Transverse colon (tissue), 4 donors: ENCODE results near the gene MAK.

Experiments
- POLR2A ChIP-seq: fragments of 450-650 bp; IDR thresholded peaks from one replicate; pipeline ENCODE4 v1.6.1; 2016; ENCODE audit warnings: antibody characterized with exemption, mild to moderate bottlenecking, moderate library complexity
- POLR2AphosphoS5 ChIP-seq, 3 donors: sonication (generic); formaldehyde crosslinking; IDR thresholded peaks; one replicate each; pipeline ENCODE4 v1.6.1; 2016; ENCODE audit warnings: antibody characterized with exemption in 3 of 3
- TF ChIP-seq, protein P1 (sequence below), 5 experiments: fragments of 200-600 bp in 3 of 5; fragments of 450-650 bp in 2 of 5; sonication (generic) in 3 of 5; IDR thresholded peaks; 1 replicate in 2 of 5; 2 replicates in 3 of 5; pipeline ENCODE4 v1.5.1; 2016 to 2017; ENCODE audit warnings: antibody characterized with exemption in 5 of 5, inconsistent platforms in 3 of 5, mild to moderate bottlenecking in 2 of 5, moderate library complexity in 1 of 5

DNA sequence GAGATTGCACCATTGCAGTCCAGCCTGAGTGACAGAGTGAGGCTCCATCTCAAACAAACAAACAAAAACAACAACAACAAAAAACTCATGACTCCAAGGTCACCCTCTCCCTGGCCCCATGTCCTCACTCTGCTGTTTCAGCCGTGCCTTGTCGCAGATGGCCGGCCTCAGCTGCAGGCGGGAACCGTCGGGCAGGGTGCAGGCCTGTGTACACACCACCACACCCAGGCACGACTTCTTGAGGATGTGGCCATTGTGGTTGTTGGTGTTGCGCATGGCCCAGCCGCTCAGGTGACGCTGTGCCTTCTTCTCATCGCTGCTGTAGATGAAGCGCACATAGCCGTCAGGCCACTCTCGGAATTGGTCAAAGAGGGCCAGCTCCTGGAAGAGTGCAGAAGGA is 38.7 kb upstream of the MAK start:
- no peak for TF ChIP-seq POLR2A
- TF ChIP-seq, protein P1, sequence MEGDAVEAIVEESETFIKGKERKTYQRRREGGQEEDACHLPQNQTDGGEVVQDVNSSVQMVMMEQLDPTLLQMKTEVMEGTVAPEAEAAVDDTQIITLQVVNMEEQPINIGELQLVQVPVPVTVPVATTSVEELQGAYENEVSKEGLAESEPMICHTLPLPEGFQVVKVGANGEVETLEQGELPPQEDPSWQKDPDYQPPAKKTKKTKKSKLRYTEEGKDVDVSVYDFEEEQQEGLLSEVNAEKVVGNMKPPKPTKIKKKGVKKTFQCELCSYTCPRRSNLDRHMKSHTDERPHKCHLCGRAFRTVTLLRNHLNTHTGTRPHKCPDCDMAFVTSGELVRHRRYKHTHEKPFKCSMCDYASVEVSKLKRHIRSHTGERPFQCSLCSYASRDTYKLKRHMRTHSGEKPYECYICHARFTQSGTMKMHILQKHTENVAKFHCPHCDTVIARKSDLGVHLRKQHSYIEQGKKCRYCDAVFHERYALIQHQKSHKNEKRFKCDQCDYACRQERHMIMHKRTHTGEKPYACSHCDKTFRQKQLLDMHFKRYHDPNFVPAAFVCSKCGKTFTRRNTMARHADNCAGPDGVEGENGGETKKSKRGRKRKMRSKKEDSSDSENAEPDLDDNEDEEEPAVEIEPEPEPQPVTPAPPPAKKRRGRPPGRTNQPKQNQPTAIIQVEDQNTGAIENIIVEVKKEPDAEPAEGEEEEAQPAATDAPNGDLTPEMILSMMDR (IDR thresholded peaks at IDR 0.05): no peak
- TF ChIP-seq POLR2AphosphoS5 (IDR thresholded peaks at IDR 0.05): no peak
